ENCODE data around the gene UNC79.

- no peak for TF ChIP-seq CTCF (conservative IDR thresholded peaks at IDR 0.05; ENCODE audit: low read depth, low read length)
- no peak for TF ChIP-seq EZH2 (IDR thresholded peaks at IDR 0.05; ENCODE audit: low read length, unreplicated experiment)
- no peak for TF ChIP-seq EZH2phosphoT487 (IDR thresholded peaks at IDR 0.05; ENCODE audit: borderline replicate concordance, low read length)
Observed at GRCh38 chr14:93706360-93706955, 275.7 kb downstream of the UNC79 start.

All from PC-3 (cell line).